MCF 10A (cell line): ENCODE results near the gene WFS1. TPM values are rescaled to one million over a fixed set of nuclear protein-coding genes. Genes with fewer than 3 reads are reported as not detected.

Experiments
- BruUV-seq: library from RNA; stranded (reverse); fragments of 400-500 nt; replicated peaks from 2 replicates; lab custom pipeline; 2021; lab: Mats Ljungman, UMichigan
- CTCF ChIA-PET: fragments of 300-600 bp; sonication (Branson Sonifier 250); formaldehyde crosslinking; extraction: SDS; loops from one replicate; lab custom pipeline; 2021; ENCODE audit warnings: antibody characterized with exemption, inconsistent platforms; lab: Yijun Ruan, JAX
- POLR2A ChIA-PET: fragments of 300-600, 350-650 bp; sonication (Branson Sonifier 250); formaldehyde crosslinking; extraction: SDS; loops from one replicate; lab custom pipeline; 2020; ENCODE audit warnings: antibody characterized with exemption, inconsistent platforms; lab: Yijun Ruan, JAX
- DNase-seq: peaks from one replicate; pipeline ENCODE4 v3.0.0-alpha.2; 2018; ENCODE audit not compliant: unreplicated experiment
- H3K27ac Mint-ChIP-seq: one replicate; pipeline ENCODE4 v1.8.0; 2022; ENCODE audit warnings: mild to moderate bottlenecking, low read depth, mixed read lengths; ENCODE audit not compliant: unreplicated experiment
- H3K27me3 Mint-ChIP-seq: one replicate; pipeline ENCODE4 v1.8.0; 2022; ENCODE audit warnings: mixed read lengths; ENCODE audit not compliant: insufficient read depth, unreplicated experiment
- H3K36me3 Mint-ChIP-seq: one replicate; pipeline ENCODE4 v1.8.0; 2022; ENCODE audit warnings: mild to moderate bottlenecking, moderate library complexity, mixed read lengths; ENCODE audit not compliant: insufficient read depth, unreplicated experiment
- H3K4me1 Mint-ChIP-seq: one replicate; pipeline ENCODE4 v1.8.0; 2022; ENCODE audit warnings: mixed read lengths; ENCODE audit not compliant: insufficient read depth, unreplicated experiment
- H3K4me3 Mint-ChIP-seq: one replicate; pipeline ENCODE4 v1.8.0; 2022; ENCODE audit warnings: mild to moderate bottlenecking, moderate library complexity, mixed read lengths; ENCODE audit not compliant: unreplicated experiment
- H3K9me3 Mint-ChIP-seq: one replicate; pipeline ENCODE4 v1.8.0; 2022; ENCODE audit warnings: mixed read lengths; ENCODE audit not compliant: unreplicated experiment
- CTCF ChIP-seq: fragments of 200-600 bp; IDR thresholded peaks from one replicate; pipeline ENCODE4 v1.8.0; 2022; ENCODE audit warnings: antibody characterized with exemption, mild to moderate bottlenecking; ENCODE audit not compliant: unreplicated experiment
- intact Hi-C: fragments of 100-400 bp; cut with micrococcal nuclease; formaldehyde crosslinking; loops from 2 replicates; pipeline ENCODE4 v1.14.1; 2022
- total RNA-seq: library from RNA; stranded (reverse); gene quantifications from 2 replicates; pipeline ENCODE4 v1.2.3, GENCODE V29; 2022

The WFS1 gene
- total RNA-seq, 1 experiment from 2014 or later = 41.7 TPM

DNA sequence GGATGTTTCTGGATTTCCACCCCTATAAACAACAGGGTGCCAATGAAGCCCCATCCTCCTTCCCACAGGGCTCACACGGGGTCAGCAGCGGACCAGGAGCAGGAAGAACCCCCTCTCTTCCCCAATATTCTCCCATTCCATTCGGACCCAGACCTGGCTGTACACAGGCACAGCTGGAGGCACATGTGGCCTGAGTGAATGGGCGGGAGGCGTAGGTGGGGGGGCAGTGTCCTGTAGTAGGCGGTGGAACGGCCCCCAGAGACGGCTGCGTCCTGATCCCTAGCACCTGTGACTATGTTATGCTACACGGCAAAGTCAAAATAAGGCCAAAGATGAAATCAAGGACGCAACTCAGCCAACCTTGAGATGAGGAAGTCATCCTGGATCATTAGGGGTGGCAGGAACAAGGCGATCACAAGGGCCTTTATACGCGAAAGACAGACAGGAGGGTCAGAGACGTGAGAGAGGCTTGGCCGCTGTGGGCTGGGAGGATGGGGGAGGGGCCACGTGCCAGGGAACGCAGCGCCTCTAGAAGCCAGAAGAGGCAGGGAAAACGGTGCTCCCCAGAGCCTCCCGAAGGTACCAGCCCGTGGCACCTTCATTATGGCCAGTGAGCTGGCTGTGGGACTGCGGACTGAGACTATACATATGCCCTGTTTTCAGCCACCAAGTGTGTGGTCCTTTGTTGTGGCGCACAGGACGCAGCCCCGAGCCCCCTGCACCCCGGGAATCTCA is 75.6 kb downstream of the WFS1 start:
- DNase-seq = no peak
- no peaks in the 10 kb centered on the region for H3K9me3 Mint-ChIP-seq
- no TSS peak for BruUV-seq
- CTCF ChIA-PET = interaction anchor here (0.8 to 6.0 kb wide), 10 partner anchors 13 to 737 kb away, joined by 3 to 53 read pairs (median 6); no protein-coding TSS in a partner anchor
- intact Hi-C loops = no loop called here
- POLR2A ChIA-PET = interaction anchor here (1.1 kb wide), 1 partner anchor 12 kb away, joined by 3 read pairs; no protein-coding TSS in a partner anchor
- peaks cover 8% of the 10 kb centered on the region for H3K4me1 Mint-ChIP-seq
- H3K36me3 Mint-ChIP-seq = no peaks in the 10 kb centered on the region
- H3K4me3 Mint-ChIP-seq = no peak overlapping the region
- H3K27me3 Mint-ChIP-seq = no peaks in the 10 kb centered on the region
- no peak overlapping the region for H3K27ac Mint-ChIP-seq
- TF ChIP-seq CTCF = no peak

- TF ChIP-seq CTCF = no peak
- Mint-ChIP-seq H3K27ac (no peak overlapping the region), H3K9me3 (no peaks in the 10 kb centered on the region), H3K27me3 (no peaks in the 10 kb centered on the region), H3K4me1 (peaks cover 8% of the 10 kb centered on the region), H3K36me3 (no peaks in the 10 kb centered on the region), H3K4me3 (no peak overlapping the region)
- ChIA-PET CTCF (interaction anchor here (0.8 to 2.0 kb wide), 2 partner anchors 19 to 95 kb away, joined by 3 to 6 read pairs; no protein-coding TSS in a partner anchor), POLR2A (no interaction called here)
- intact Hi-C loops = no loop called here
- BruUV-seq = no TSS peak
- no peak for DNase-seq
These were observed 76.2 kb downstream of the WFS1 start for GRCh38 chr4:6345866-6346265.

GRCh38 chr4:6346373-6347110 is 76.9 kb downstream of the WFS1 start:
- H3K4me3 Mint-ChIP-seq = no peak overlapping the region
- DNase-seq = no peak
- no peaks in the 10 kb centered on the region for H3K27me3 Mint-ChIP-seq
- intact Hi-C loops = no loop called here
- H3K27ac Mint-ChIP-seq = no peak overlapping the region
- H3K4me1 Mint-ChIP-seq = peaks cover 8% of the 10 kb centered on the region
- H3K36me3 Mint-ChIP-seq = no peaks in the 10 kb centered on the region
- ChIA-PET CTCF (interaction anchor here (0.7 to 0.8 kb wide), 2 partner anchors 20 to 200 kb away, joined by 4 read pairs; no protein-coding TSS in a partner anchor), POLR2A (interaction anchor here (1.2 kb wide), 1 partner anchor 14 kb away, joined by 3 read pairs; no protein-coding TSS in a partner anchor)
- no peaks in the 10 kb centered on the region for H3K9me3 Mint-ChIP-seq
- no TSS peak for BruUV-seq
- no peak for TF ChIP-seq CTCF

GRCh38 chr4:6347511-6348045 is 77.9 kb downstream of the WFS1 start:
- no peak for TF ChIP-seq CTCF
- no peaks in the 10 kb centered on the region for H3K9me3 Mint-ChIP-seq
- no peak overlapping the region for H3K27ac Mint-ChIP-seq
- H3K27me3 Mint-ChIP-seq = no peaks in the 10 kb centered on the region
- POLR2A ChIA-PET = interaction anchor here (1.2 kb wide), 1 partner anchor 13 kb away, joined by 3 read pairs; no protein-coding TSS in a partner anchor
- H3K4me3 Mint-ChIP-seq = no peak overlapping the region
- BruUV-seq = no TSS peak
- intact Hi-C loops = no loop called here
- H3K36me3 Mint-ChIP-seq = no peaks in the 10 kb centered on the region
- peaks cover 8% of the 10 kb centered on the region for H3K4me1 Mint-ChIP-seq
- DNase-seq = no peak
- CTCF ChIA-PET = interaction anchor here (0.7 to 1.1 kb wide), 3 partner anchors 98 to 178 kb away, joined by 3 read pairs; no protein-coding TSS in a partner anchor
